Inflammatory macrophage treated with lipopolysaccharide for 4 hours (primary cell): ENCODE results near the gene RRN3.
"Not testable (repeated sequence)": the region's sequence is repeated elsewhere in the genome, so short reads cannot be mapped to it uniquely, and the experiment has no call there.

Experiments used
- DNase-seq: peaks from one replicate; pipeline ENCODE4 v3.0.0-alpha.2; 2020

RRN3 gene

DNA sequence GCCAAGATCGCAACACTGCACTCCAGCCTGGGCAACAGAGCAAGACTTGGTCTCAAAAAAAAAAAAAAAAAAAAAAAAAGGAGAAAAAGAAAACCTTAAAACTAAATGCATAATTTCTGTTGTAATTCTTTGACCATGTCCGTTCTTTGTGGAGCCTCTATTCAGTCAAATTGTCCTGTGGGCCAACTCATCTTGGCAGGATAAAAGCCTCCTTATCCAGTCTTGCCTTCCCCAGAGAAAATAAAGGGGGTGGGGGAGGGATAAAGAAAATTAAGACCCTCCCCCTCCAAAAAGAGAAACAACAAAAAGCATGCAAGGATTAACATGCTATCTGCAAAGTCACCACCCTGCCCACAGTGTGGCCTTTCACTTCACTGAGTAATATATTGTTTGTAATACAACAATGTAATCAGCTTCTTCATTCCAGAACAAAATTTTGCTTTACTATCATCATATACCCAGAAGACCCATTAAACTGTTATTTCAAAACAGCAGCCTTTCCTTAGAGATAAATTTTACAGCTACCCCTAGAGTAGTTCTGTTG, 5.4 kb upstream of the RRN3 start:
- DNase-seq, result not testable (repeated sequence)

DNA sequence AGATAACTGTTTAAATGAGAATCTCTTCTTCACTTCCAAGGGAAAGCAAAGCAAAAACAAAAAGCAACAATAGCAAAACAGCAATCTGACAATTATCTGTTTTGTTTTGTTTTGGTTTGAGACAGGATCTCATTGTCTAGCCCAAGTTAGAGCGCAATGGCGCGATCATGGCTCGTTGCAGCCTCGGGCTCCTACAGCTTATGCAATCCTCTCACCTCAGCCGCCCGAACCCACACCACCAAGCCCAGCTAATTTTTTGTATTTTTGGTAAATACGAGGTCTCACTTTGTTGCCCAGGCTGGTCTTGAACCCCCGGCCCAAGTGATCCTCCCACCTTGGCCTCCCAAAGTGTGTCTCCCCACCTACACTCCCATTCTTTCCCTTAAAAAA, 2.5 kb upstream of the RRN3 start:
- not testable (repeated sequence) for DNase-seq

DNA sequence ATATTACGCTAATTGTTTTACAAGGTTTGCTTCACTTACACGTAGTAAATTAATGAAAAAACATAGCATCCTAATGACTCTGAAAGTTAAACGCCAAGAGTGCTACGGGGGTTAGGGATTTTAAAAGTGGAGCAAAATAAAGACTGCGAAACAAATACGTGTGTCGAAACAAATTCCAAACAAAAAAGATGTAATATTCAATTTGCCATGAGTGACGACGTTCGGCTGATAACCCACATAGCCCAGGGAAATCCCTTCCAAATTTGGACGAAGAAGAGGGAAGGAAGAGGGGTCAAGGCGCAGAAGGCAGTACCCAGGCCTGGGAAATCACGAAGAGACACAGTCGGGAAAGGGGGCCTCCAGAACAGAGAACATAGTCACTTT, 509 bp downstream of the RRN3 start:
- peak; percentile 6 for DNase-seq

DNA sequence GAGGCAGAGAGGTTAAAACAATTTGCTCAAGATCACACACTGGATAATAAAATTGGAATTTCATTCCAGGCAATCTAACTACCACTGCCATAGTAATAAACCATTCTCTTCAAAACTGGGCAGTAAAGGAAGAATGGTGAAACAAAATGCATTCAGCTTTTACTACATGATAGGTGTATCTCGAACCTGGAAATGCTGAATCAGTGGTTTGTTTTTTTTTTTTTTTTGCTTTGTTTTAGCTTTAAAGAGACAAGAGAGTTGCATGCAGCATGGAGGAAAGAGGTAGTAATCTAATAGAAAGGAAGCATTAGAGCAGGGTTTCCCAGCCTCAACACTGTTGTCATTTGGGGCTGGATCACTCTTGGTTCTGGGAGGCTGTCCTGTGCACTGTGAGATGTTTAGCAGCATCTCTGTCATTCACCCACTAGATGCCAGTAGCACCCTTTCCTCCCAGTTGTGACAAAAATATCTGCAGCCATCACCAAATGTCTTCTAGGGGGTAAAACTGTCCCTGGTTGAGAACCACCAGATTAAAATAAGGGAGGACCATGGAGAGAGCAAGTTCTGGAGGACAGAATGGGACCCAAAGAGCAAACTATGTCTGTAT, 3.3 kb downstream of the RRN3 start:
- DNase-seq, result not testable (repeated sequence)

DNA sequence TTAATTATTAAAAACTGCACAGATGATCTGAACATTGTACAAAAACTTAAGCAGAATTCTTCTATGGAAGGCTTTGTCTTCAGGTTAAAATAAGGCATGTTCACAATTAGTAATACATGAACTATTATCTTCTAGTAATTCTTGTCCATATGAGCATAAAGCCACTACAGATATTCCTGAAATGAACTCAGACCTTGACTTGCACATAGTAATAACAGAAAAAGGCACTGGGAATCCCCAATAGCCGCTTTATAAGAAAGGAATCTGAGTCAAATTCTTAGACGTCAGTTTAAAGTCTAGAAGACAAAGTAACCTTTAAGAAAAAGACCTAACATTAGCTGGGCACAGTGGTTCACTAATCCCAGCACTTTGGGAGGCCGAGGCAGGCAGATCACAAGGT, 11.3 kb downstream of the RRN3 start:
- DNase-seq, result not testable (repeated sequence)

DNA sequence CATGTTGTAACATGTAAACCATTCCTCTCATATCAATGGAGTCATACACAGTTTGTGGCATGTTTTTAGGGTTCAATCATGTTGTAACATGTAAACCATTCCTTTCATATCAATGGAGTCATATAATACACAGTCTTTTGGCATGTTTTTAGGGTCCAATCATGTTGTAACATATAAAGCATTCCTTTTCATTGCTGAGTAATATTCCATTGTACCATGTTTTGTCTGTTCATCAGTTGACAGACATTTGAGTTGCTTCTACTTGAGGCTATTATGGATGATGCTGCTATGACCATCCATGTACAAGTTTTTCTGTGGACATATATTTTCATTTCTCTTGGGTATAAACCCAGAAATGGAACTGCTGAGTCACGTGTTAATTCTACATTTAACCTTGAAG, 13.2 kb downstream of the RRN3 start:
- not testable (repeated sequence) for DNase-seq

DNA sequence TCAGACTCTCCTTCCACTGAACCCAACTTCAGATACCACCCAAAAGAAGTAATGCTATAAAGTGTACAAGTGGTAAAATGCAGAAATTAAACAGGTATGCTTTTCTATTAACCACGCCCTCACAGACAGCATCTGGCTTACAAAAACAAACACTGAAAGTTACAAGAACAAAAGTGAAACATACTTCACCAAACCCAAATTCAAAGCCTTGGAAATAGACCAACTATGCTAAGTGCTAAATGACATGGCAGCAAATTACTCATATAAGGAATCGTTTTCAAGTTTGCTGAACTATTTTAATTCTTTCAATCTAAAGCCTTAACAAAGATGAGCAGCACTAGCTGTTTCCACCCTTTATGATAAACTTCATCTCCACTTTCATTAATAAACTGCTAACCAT, 17.9 kb downstream of the RRN3 start:
- not testable (repeated sequence) for DNase-seq

DNA sequence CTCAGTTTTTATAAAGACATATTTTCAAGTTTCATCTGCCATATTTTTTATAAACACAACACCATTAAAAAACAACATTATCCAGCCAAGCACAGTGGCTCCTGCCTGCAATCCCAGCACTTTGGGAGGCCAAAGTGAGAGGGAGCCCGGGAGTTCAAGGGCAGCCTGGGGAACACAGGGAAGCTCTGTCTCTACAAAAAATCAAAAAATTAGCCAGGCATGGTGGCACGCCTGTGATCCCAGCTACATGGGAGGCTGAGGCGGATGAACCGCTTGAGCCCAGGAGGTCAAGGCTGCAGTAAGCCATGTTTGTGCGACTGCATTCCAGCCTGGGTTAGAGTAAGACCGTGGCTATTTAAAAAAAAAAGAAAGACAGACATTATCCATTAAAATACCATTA, 21.0 kb downstream of the RRN3 start:
- DNase-seq, result no peak

DNA sequence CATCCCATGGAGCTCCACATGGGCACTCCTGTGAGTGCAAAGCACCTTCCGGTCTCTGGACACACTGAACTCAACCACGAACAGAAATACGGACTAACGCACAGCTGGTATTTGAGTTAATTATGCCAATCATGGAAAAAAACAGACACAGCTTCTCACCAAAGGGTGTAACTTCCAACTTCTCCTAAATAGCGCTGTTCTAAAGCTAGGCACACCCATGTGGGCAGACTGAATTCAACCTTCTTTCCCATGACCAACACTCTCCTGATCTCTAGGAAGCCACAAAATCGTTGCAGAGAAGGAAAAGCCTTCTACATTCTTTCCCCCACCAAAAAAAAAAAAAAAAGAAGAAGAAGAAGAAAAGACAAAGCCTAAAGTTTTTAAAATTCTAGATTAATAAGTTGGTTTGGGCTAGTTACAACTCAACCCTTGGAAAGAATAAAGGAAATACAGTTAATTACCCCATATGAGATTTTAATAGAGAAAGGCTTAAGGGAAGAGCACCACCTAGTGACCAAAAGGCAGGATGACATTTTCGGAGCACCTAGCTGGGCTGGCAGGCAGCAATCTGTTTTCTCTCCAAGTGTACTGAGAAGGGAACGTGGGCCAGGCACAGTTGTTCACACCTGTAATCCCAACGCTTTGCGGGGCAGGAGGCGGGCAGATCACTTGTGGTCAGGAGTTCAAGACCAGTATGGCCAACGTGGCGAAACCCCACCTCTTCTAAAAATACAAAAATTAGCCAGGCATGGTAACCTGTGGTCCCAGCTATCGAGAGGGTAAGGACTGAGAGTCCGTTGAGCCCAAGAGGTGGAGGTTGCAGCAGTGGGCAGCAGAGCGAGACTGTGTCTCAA, 21.9 kb downstream of the RRN3 start:
- DNase-seq, result peak; percentile 21

DNA sequence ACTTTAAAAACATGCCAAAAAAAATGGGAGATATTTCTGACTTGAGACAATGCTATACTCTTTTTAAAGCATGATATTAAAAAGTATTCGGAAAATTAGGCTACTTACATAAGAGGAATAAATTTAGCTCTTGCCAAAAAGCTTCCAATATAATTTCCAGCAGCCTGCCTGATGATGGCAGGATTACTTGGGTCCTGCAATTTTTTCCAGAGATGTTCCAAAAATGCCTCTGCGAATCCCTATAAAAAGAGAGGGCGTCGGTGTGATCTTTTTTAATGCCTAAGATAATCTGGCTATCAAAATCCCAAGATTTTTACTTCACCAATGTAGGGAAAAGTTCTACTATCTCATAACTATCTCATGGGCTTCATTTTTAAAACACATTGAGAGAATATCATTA, 23.1 kb downstream of the RRN3 start:
- not testable (repeated sequence) for DNase-seq

DNA sequence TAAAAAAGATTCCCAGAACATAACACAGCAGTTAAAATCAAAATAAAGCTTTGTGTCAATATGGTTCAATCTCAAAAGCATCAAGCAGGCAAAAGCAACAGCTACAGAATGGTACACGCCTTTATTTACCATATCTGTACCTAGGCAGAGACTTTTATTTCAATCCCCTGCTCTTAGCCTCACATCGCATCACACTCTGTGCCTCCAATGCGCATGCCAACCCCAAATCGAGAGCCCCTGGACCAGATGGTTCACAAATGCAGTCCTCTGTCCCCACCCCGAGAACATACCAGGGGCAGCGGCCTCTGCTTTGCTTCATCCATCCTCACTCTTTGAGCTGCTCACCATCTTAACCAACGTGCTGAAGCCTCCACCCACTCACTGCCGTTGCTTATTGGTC, 27.4 kb downstream of the RRN3 start:
- not testable (repeated sequence) for DNase-seq

DNA sequence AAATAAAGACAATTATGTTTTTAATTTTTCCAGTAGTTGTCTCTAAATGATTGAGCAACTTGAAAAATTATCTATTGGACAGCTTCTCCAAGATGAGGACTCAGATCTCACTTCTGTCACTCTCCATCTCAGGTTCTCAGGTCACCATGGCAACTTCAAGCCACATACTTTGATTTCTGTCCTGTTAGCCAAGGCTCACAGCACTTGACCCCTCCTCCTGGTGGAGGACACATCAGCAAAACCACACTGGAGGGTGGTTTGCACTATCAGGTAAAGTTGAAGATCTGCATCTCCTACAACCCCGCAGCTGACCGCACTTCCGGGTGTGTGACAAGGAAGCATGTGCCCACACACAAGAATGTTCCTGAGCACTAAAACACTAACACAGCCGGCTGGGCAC, 28.1 kb downstream of the RRN3 start:
- not testable (repeated sequence) for DNase-seq

DNA sequence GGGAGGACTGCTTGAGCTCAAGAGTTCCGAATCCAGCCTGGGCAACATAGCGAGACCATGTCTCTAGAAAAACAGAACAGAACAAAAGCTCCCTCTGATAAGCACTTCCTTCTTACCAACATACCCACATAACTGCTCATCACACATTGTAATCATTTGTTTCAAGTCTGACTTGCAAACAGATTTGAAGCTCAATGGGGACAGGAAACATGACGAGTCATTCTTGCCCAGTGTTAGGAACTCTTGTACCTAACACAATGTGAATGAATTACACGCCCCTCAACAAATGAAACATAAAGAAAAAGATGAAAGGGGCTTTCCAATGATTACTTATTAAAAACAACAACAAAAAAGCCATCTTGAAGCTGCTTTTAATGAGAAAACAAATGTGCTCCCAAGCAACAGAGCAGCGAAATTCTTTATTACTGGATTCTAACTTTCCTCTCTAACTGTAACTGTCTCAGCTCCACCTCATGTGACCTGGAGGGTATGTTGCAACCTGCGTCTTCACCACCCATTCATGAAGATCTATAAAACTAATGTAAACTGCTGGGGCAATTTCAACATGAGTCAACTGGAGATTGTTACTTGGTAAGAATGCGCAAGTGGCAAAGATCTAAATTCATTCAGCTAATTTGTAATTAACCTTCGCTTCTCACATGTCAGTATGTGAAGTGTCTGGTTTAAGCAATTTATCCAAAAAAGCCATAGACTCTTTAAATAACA, 31.8 kb downstream of the RRN3 start:
- DNase-seq, result peak; percentile 11

DNA sequence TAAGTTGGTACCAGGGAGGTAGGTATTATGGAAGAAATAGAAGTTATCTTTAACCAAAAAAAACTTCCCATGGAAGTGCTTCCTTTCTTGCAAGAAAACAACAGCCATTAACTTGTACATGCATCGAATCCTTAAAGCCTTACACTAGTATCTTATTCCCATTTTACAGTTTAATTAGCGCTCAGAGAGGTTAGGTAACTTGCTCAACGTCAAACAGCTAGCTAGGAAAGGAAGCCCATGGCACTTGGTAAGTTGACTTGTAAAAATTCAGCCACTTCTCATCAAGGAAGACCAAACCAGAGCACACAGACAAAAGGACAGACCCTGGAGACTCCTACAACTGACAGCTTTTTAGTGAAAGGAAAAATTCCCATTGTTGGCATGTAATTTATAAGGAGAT, 34.7 kb downstream of the RRN3 start:
- no peak for DNase-seq

DNA sequence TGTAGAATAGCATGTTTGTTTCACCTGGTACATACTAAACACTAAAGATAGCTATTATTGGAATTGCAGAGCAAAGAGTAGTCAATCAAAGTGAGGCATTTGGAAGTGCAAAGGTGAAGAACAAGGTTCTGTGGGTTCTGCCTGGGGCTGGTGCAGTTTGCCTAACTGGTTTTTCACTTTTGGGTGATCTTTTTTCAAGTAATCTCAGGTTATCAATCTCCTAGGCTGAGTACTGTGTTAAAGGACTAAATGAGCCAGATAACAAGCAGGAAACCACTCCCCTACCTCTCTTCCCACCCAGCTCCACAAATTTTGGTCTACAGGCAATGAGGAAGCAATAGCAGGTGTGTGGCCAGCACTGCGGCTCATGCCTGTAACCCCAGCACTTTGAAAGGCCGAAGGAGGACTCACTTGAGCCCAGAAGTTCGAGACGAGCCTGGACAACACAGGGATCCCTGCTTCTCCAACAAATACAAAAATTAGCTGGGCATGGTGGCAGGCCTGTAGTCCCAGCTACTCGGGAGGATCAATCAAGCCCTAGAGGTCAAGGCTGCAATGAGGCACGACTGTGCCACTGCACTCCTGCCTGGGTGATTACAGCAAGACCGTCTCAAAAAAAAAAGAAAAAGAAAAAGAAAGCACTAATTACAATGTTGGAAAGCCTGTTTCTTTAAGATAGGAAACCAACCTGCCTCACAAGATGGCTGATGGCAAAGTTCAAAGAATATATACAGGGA, 36.2 kb downstream of the RRN3 start:
- no peak for DNase-seq

DNA sequence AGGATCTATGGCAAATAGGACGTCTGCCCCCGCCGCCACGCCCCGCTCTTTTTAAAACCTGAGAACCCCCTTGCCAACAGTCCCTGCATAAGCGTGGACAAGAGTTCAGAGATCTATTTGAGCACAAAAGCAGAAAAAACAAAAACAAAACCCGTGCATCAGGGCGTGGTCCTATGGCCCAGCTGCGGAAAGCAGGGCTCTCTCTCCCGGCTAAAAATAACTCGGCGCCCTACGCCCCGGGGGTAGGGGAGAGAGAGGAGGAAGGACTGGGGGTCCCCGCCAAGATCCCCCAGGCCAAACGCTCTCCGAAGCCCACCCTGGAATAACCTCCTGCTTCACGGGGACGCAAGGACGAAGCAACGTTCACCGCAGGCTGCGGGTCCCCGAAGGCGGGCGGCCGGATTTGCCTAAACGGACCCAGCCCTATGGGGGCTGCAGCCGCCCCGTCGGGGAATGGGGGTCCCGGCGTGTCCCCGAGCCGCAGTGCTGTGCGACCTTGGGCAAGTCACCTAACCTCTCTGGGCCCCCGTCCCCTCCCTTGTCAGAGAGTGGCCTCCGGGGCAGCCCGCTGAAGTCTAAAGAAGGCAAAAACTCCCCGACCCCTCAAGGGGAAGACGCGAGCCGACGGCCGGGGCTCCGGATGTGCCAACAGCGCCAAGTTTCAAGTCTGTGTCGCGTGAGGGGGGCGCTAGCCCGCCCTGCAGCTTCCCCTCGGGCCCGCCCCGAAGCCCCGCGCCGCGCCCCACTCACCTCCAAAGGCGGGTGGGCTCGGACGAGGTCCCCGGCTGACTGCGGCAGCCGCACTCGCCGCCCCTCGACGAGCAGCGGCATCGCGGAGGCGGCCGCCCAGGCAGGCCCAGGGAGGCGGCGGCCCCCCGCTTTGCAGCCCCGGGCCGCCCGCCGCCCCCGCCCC, 38.7 kb downstream of the RRN3 start:
- DNase-seq, result peak; percentile 51

DNA sequence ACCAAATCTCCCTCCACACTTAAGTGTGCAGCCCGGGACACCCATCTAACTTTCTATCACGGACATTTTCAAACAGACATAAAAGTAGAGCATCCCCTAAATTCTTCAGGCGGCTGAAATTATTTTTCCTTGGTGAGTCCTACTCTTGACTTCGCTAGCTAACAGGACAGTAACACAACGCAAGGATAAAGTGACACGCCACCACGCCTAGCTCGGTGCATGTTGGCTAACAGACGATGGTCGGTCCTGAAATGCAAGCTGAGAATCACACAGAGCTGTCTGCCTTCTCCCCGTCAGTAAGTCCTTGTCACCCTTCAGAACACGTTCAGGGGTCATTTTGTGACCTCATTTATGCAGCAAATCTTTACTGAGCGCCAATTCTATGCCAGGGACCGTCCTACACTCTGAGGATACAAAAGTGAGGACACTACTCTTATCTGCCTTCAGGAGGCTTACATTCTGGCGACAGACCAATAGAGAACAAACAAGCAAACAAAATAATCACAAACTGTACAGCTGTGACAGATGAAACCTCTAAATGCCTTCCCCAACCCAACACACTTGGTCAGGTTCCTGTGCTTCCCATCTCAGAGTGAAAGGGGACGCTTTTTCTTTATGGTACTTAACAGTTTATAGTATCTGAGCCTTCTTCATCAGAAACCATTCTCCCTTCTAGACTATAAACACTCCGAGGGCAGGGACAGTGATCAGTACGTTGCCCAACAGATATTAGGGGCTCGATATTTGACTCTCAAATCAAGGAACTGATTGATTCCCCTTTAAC, 39.5 kb downstream of the RRN3 start:
- no peak for DNase-seq

DNA sequence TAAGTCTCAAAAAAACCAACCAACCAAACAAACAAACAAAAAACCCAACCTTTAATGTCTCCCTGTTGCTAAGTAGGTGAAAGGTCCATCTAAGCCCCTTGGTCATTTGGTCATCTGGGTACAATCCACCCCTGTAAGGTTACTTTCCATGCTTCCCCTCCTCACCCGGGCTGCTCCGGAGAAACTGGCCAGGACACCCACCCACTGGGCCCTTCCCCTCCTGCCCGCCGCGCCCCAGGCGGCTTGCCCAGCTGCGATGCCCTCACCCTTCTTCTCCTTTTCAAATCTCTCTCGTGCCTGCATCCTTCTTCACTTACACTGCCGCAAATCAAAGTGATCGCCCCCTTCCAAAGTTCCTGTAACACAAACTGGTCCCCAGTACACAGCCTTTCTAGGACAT, 40.2 kb downstream of the RRN3 start:
- no peak for DNase-seq

DNA sequence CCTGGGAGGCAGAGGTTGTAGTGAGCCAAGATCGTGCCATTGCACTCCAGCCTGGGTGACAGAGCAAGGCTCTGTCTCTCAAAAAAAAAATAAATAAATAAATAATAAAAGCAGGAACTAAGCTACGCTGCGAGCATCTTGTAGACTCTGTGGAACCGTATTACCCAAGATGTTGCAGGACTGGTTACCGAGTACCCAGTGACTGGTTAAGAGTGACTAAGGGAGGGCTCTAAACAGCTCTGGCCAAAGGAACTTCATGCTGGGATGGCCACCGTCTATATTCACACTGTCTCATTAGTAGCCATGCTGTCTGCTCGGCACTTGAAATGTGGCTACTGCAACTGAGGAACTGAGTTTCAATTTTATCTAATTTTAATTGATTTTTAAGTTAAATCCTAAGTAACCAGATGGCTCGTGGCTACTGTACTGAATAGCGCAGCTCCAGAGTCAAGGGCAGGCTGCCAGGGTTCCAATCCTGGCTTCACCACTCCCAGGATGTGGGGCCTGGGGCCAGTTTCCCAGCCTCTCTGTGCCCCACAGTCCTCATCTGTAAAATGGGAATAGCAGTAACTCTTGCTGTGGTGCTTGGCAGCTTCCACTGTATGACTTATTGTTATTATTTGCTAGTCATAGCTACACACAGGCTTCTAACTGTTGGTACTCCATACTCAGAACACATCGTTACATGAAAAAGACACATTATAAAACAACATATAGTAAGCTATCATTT, 41.2 kb downstream of the RRN3 start:
- peak; percentile 84 for DNase-seq

DNA sequence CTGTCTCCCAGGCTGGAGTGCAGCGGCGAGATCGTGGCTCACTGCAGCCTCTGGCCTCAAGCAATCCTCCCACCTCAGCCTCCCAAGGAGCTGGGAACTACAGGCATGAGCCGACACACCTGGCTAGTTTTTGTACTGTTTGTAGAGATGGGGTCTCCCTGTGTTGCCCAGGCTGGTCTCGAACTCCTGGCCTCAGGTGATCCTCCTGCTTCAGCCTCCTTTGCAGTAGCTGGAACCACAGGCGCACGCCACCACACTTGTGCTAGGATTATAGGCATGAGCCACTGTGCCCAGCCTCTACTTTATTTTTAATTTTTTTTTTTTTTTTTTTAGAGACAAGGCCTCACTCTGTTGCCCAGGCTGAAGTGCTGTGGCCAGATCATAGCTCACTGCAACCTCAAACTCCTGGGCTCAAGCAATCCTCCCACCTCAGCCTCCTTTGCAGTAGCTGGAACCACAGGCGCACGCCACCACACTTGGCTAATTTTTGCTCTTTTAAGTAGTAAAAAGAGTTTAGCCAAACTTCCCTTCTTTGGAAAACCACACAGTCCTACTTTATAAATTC, 42.6 kb downstream of the RRN3 start:
- no peak for DNase-seq
